ENCODE data around the gene CCDC68.

CCDC68 gene

GRCh38 chr18:54960197-54960596, 936 bp upstream of the CCDC68 start:
- DNase-seq, result no peak

- no peak for DNase-seq
These were observed 1.3 kb downstream of the CCDC68 start for GRCh38 chr18:54957996-54958395.

- no peak for DNase-seq
These were observed 1.9 kb downstream of the CCDC68 start for GRCh38 chr18:54957296-54957832.

- no peak for DNase-seq
These were observed 2.8 kb downstream of the CCDC68 start for GRCh38 chr18:54956506-54956905.

GRCh38 chr18:54952026-54952425, 7.2 kb downstream of the CCDC68 start:
- DNase-seq, result no peak

- DNase-seq, result no peak
These were observed 9.0 kb downstream of the CCDC68 start for GRCh38 chr18:54950221-54950620.

GRCh38 chr18:54949588-54949987, 9.7 kb downstream of the CCDC68 start:
- no peak for DNase-seq

GRCh38 chr18:54948350-54948837, 10.9 kb downstream of the CCDC68 start:
- DNase-seq, result no peak

GRCh38 chr18:54947091-54947490, 12.2 kb downstream of the CCDC68 start:
- DNase-seq, result no peak

- no peak for DNase-seq
These were observed 13.1 kb downstream of the CCDC68 start for GRCh38 chr18:54946149-54946581.

- DNase-seq, result no peak
These were observed 13.6 kb downstream of the CCDC68 start for GRCh38 chr18:54945576-54946125.

GRCh38 chr18:54942569-54942968, 16.7 kb downstream of the CCDC68 start:
- no peak for DNase-seq

GRCh38 chr18:54942144-54942543, 17.1 kb downstream of the CCDC68 start:
- no peak for DNase-seq

GRCh38 chr18:54939361-54939917, 19.8 kb downstream of the CCDC68 start:
- DNase-seq, result no peak

- no peak for DNase-seq
These were observed 20.8 kb downstream of the CCDC68 start for GRCh38 chr18:54938506-54938905.

- no peak for DNase-seq
These were observed 26.8 kb downstream of the CCDC68 start for GRCh38 chr18:54932472-54932871.

- no peak for DNase-seq
These were observed 28.1 kb downstream of the CCDC68 start for GRCh38 chr18:54931152-54931551.

GRCh38 chr18:54928236-54928635, 31.0 kb downstream of the CCDC68 start:
- no peak for DNase-seq

GRCh38 chr18:54926593-54927325, 32.5 kb downstream of the CCDC68 start:
- no peak for DNase-seq

GRCh38 chr18:54924948-54925347, 34.3 kb downstream of the CCDC68 start:
- no peak for DNase-seq

- DNase-seq, result no peak
These were observed 35.8 kb downstream of the CCDC68 start for GRCh38 chr18:54923339-54923956.

GRCh38 chr18:54919412-54919811, 39.8 kb downstream of the CCDC68 start:
- DNase-seq, result no peak

- no peak for DNase-seq
These were observed 41.2 kb downstream of the CCDC68 start for GRCh38 chr18:54918060-54918459.

- DNase-seq, result no peak
These were observed 42.8 kb downstream of the CCDC68 start for GRCh38 chr18:54916507-54916906.

Data from NCI-H1694 treated with DMSO at 0.1 percent for 48 hours (cell line).